DMS114 treated with DMSO at 0.1 percent for 48 hours (cell line): ENCODE results near the gene HSPA1L.

ENCODE experiments used
- DNase-seq: peaks from one replicate; lab custom pipeline; 2025; ENCODE audit not compliant: unreplicated experiment; lab: John Stamatoyannopoulos, UW

The HSPA1L gene

GRCh38 chr6:31767096-31767645 lies 47.9 kb downstream of the HSPA1L start:
- no peak for DNase-seq

GRCh38 chr6:31765910-31766794 lies 48.9 kb downstream of the HSPA1L start:
- DNase-seq = no peak

GRCh38 chr6:31765559-31765909 lies 49.5 kb downstream of the HSPA1L start:
- no peak for DNase-seq

GRCh38 chr6:31764198-31764597 lies 50.9 kb downstream of the HSPA1L start:
- DNase-seq = no peak

GRCh38 chr6:31763619-31763940 lies 51.5 kb downstream of the HSPA1L start:
- no peak for DNase-seq

GRCh38 chr6:31762878-31763618 lies 52.0 kb downstream of the HSPA1L start:
- no peak for DNase-seq

- DNase-seq = no peak
These were observed 52.7 kb downstream of the HSPA1L start, which contains the start of gene SAPCD1 for GRCh38 chr6:31762356-31762755. TSS of gene SAPCD1 (plus strand) at chr6:31762656. CDS start at chr6:31763055, 399 bp downstream.

- DNase-seq = no peak
These were observed 53.7 kb downstream of the HSPA1L start for GRCh38 chr6:31761343-31761742.

- DNase-seq = no peak
These were observed 54.3 kb downstream of the HSPA1L start for GRCh38 chr6:31760790-31761189.
